ENCODE measurements around the gene MCTP2.
A peak's percentile ranks its signal among the peaks of the same experiment; 100 is the strongest.

MCTP2 gene

GRCh38 chr15:94412979-94413746, 181.8 kb downstream of the MCTP2 start:
- Histone ChIP-seq H3K27me3 (ENCODE audit: control insufficient read depth, low read length) (no peaks in the 10 kb centered on the region), H3K9me2 (replicated peaks; ENCODE audit: control insufficient read depth, low read length) (no peaks in the 10 kb centered on the region), H4K20me1 (ENCODE audit: control insufficient read depth, insufficient read depth, low read depth, low read length) (no peaks in the 10 kb centered on the region), H3F3A (ENCODE audit: control insufficient read depth, insufficient read depth) (peaks cover 4% of the 10 kb centered on the region; the same call in 1 of the 2 replicates), H3K4me2 (ENCODE audit: low read length) (no peak overlapping the region), H3K9me3 (ENCODE audit: control insufficient read depth, insufficient read depth, low read length) (no peaks in the 10 kb centered on the region), H3K36me3 (ENCODE audit: control insufficient read depth, low read length) (no peaks in the 10 kb centered on the region; the same call in none of the 2 replicates), H3K27ac (ENCODE audit: low read depth, low read length) (no peak overlapping the region), H3K79me2 (ENCODE audit: control insufficient read depth, low read length) (no peaks in the 10 kb centered on the region), H3K4me3 (ENCODE audit: low read length) (no peak overlapping the region), H3K4me1 (ENCODE audit: control insufficient read depth, low read length) (peaks cover 8% of the 10 kb centered on the region)
- no peak for TF ChIP-seq EZH2phosphoT487 (IDR thresholded peaks at IDR 0.05; ENCODE audit: borderline replicate concordance, low read length)
- peak; percentile 50 for TF ChIP-seq CTCF (IDR thresholded peaks at IDR 0.05; ENCODE audit: low read depth, low read length, poor library complexity, severe bottlenecking)

- no peak overlapping the region for H3K4me3 ChIP-seq (ENCODE audit: low read length)
- H3K79me2 ChIP-seq (ENCODE audit: control insufficient read depth, low read length) = no peaks in the 10 kb centered on the region
- no peak for TF ChIP-seq CTCF (IDR thresholded peaks at IDR 0.05; ENCODE audit: low read depth, low read length, poor library complexity, severe bottlenecking)
- H3K4me2 ChIP-seq (ENCODE audit: low read length) = no peak overlapping the region
- peaks cover 8% of the 10 kb centered on the region for H3K4me1 ChIP-seq (ENCODE audit: control insufficient read depth, low read length)
- no peak overlapping the region for H3K27ac ChIP-seq (ENCODE audit: low read depth, low read length)
- no peaks in the 10 kb centered on the region for H3K27me3 ChIP-seq (ENCODE audit: control insufficient read depth, low read length)
- no peaks in the 10 kb centered on the region for H3K9me2 ChIP-seq (replicated peaks; ENCODE audit: control insufficient read depth, low read length)
- no peaks in the 10 kb centered on the region for H3K9me3 ChIP-seq (ENCODE audit: control insufficient read depth, insufficient read depth, low read length)
- no peaks in the 10 kb centered on the region for H4K20me1 ChIP-seq (ENCODE audit: control insufficient read depth, insufficient read depth, low read depth, low read length)
- peaks cover 4% of the 10 kb centered on the region; the same call in 1 of the 2 replicates for H3F3A ChIP-seq (ENCODE audit: control insufficient read depth, insufficient read depth)
- no peaks in the 10 kb centered on the region; the same call in none of the 2 replicates for H3K36me3 ChIP-seq (ENCODE audit: control insufficient read depth, low read length)
Observed at GRCh38 chr15:94414916-94415315, 183.6 kb downstream of the MCTP2 start.

- peaks cover 4% of the 10 kb centered on the region; the same call in 1 of the 2 replicates for H3F3A ChIP-seq (ENCODE audit: control insufficient read depth, insufficient read depth)
- H3K9me2 ChIP-seq (replicated peaks; ENCODE audit: control insufficient read depth, low read length) = no peaks in the 10 kb centered on the region
- no peaks in the 10 kb centered on the region for H3K9me3 ChIP-seq (ENCODE audit: control insufficient read depth, insufficient read depth, low read length)
- no peaks in the 10 kb centered on the region for H4K20me1 ChIP-seq (ENCODE audit: control insufficient read depth, insufficient read depth, low read depth, low read length)
- no peaks in the 10 kb centered on the region for H3K27me3 ChIP-seq (ENCODE audit: control insufficient read depth, low read length)
- no peak overlapping the region for H3K27ac ChIP-seq (ENCODE audit: low read depth, low read length)
- no peaks in the 10 kb centered on the region for H3K79me2 ChIP-seq (ENCODE audit: control insufficient read depth, low read length)
- no peak overlapping the region for H3K4me2 ChIP-seq (ENCODE audit: low read length)
- H3K4me1 ChIP-seq (ENCODE audit: control insufficient read depth, low read length) = peaks cover 8% of the 10 kb centered on the region
- H3K36me3 ChIP-seq (ENCODE audit: control insufficient read depth, low read length) = no peaks in the 10 kb centered on the region; the same call in none of the 2 replicates
- no peak overlapping the region for H3K4me3 ChIP-seq (ENCODE audit: low read length)
- TF ChIP-seq CTCF (IDR thresholded peaks at IDR 0.05; ENCODE audit: low read depth, low read length, poor library complexity, severe bottlenecking) (no peak), EZH2phosphoT487 (IDR thresholded peaks at IDR 0.05; ENCODE audit: borderline replicate concordance, low read length) (no peak)
Observed at GRCh38 chr15:94416267-94416666, 184.9 kb downstream of the MCTP2 start.

Measured in DOHH2 (cell line).